Breast epithelium (tissue), 3 donors: Measurements from ENCODE around the gene RASSF7.

Experiments used
- CTCF ChIP-seq, 3 donors: fragments of 450-650 bp; IDR thresholded peaks; one replicate each; pipeline ENCODE4 v1.5.1; 2016 to 2017; ENCODE audit warnings: antibody characterized with exemption in 3 of 3, mild to moderate bottlenecking in 3 of 3, moderate library complexity in 3 of 3
- POLR2A ChIP-seq: fragments of 450-650 bp; IDR thresholded peaks from one replicate; pipeline ENCODE4 v1.6.1; 2016; ENCODE audit warnings: antibody characterized with exemption, mild to moderate bottlenecking, moderate library complexity

- TF ChIP-seq POLR2A (no peak), CTCF (IDR thresholded peaks at IDR 0.05) (no peak)
Measured at GRCh38 chr11:557328-558132, 3.2 kb upstream of the RASSF7 start.
